Mesendoderm (in vitro differentiated cells): Measurements from ENCODE around the gene NEURL1B.
"Not testable (repeated sequence)": the region's sequence is repeated elsewhere in the genome, so short reads cannot be mapped to it uniquely, and the experiment has no call there.

Experiments used
- DNase-seq: peaks from one replicate; pipeline ENCODE4 v3.0.0; 2013
- H2AK5ac ChIP-seq: 2 replicates; pipeline ENCODE4 v1.6.1; 2013; ENCODE audit warnings: low read length, inconsistent platforms
- H2BK120ac ChIP-seq: 2 replicates; pipeline ENCODE4 v1.6.1; 2013; ENCODE audit warnings: low read depth, mild to moderate bottlenecking, low read length, moderate library complexity, mixed read lengths
- H2BK15ac ChIP-seq: replicated peaks from 2 replicates; pipeline ENCODE4 v1.6.1; 2013; ENCODE audit warnings: low read depth, mild to moderate bottlenecking, moderate library complexity
- H2BK5ac ChIP-seq: 2 replicates; pipeline ENCODE4 v1.6.1; 2013; ENCODE audit warnings: low read length, inconsistent platforms
- H3K18ac ChIP-seq: 2 replicates; pipeline ENCODE4 v1.6.1; 2013; ENCODE audit warnings: mild to moderate bottlenecking, low read length, mixed read lengths
- H3K23ac ChIP-seq: one replicate; pipeline ENCODE4 v1.6.1; 2013; ENCODE audit warnings: low read length
- H3K27ac ChIP-seq: 2 replicates; pipeline ENCODE4 v1.5.1; 2013; ENCODE audit warnings: low read depth, mild to moderate bottlenecking, inconsistent platforms, low read length, moderate library complexity
- H3K27me3 ChIP-seq: 2 replicates; pipeline ENCODE4 v1.6.1; 2013; ENCODE audit warnings: low read length, control low read depth, mild to moderate bottlenecking, inconsistent platforms; ENCODE audit not compliant: insufficient read depth, poor library complexity
- H3K36me3 ChIP-seq: 2 replicates; pipeline ENCODE4 v1.6.1; 2013; ENCODE audit warnings: low read length, inconsistent platforms; ENCODE audit not compliant: control insufficient read depth, insufficient read depth
- H3K4ac ChIP-seq: one replicate; pipeline ENCODE4 v1.6.1; 2013; ENCODE audit warnings: low read depth, mild to moderate bottlenecking, low read length, moderate library complexity
- H3K4me1 ChIP-seq: 2 replicates; pipeline ENCODE4 v1.6.1; 2013; ENCODE audit warnings: low read depth, low read length, inconsistent platforms; ENCODE audit not compliant: control insufficient read depth
- H3K4me2 ChIP-seq: 2 replicates; pipeline ENCODE4 v1.6.1; 2013; ENCODE audit warnings: low read length
- H3K4me3 ChIP-seq: 2 replicates; pipeline ENCODE4 v1.5.1; 2013; ENCODE audit warnings: mild to moderate bottlenecking, low read length
- H3K56ac ChIP-seq: one replicate; pipeline ENCODE4 v1.6.1; 2013; ENCODE audit warnings: low read length
- H3K79me1 ChIP-seq: 2 replicates; pipeline ENCODE4 v1.6.1; 2013; ENCODE audit warnings: low read length, inconsistent platforms
- H3K79me2 ChIP-seq: 2 replicates; pipeline ENCODE4 v1.6.1; 2013; ENCODE audit warnings: mild to moderate bottlenecking, low read length; ENCODE audit not compliant: control insufficient read depth, insufficient read depth
- H3K9ac ChIP-seq: 2 replicates; pipeline ENCODE4 v1.6.1; 2013; ENCODE audit warnings: low read length, inconsistent platforms
- H4K5ac ChIP-seq: one replicate; pipeline ENCODE4 v1.6.1; 2013; ENCODE audit warnings: low read length
- H4K8ac ChIP-seq: one replicate; pipeline ENCODE4 v1.6.1; 2013; ENCODE audit warnings: low read depth, mild to moderate bottlenecking, control low read depth, low read length, moderate library complexity
- WGBS: extraction: QIAGEN DNeasy Blood & Tissue Kit; methylation state at CpG from one replicate; pipeline ENCODE4 v1.1.7; 2013; ENCODE audit warnings: low lambda C conversion rate, missing lambda C conversion rate; ENCODE audit not compliant: insufficient coverage; ENCODE audit errors: extremely low coverage; 5-methylcytosine and 5-hydroxymethylcytosine counted together

Gene NEURL1B

DNA sequence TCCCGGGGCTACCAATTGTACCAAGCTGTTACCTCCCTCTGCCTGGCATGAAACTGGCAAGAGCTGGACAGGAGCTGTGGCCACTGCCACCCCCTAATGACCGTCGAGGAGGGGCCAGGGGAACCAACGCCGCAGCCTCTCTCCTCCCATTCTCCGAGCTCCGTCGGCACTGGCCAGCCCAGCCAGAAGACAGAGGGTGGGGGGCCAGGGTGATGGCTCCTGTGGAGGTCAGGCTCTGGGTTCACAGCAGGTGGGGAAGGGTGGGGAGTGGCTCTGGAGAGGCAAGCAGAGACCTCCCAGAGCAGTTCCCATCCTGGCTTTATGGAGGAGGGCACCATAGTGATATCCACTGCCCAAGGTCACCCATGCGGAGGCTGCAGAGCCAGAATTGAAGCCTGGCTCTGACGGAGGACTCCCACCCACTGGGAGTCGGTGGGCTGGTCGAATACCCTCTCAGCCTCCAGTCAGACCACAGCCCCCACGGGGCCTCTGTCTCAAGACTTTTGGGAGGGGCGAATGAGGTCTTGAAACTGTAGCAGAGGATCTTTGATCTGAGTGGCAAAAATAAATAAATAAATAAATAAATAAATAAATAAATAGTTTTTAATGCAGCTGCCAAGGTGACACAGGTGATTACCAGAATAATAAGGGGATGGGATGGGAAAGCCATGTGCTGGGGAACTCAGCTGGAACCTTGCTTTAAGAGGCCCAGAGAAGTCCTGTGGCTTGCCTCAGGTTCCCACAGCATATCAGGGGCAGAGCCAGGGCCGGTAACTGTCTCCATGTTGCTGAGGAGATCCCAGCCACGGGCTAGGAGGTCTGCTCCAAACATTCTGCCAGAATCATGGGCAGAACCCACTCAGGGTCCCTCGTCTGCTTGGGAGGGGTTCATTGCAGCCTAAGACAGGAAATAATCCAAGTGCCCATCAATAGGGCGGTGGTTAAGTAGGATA, 42.5 kb upstream of the NEURL1B start:
- no peak overlapping the region for H3K56ac ChIP-seq
- no peak overlapping the region for H4K8ac ChIP-seq
- no peak overlapping the region for H3K27ac ChIP-seq
- H4K5ac ChIP-seq = no peak overlapping the region
- no peak overlapping the region for H2BK120ac ChIP-seq
- no peaks in the 10 kb centered on the region for H3K27me3 ChIP-seq
- H3K4me3 ChIP-seq = no peak overlapping the region
- no peaks in the 10 kb centered on the region for H3K36me3 ChIP-seq
- H3K23ac ChIP-seq = no peak overlapping the region
- H2BK5ac ChIP-seq = no peak overlapping the region
- WGBS = no CpG with 5 or more reads among the region's 18 CpGs
- H3K4ac ChIP-seq = no peak overlapping the region
- no peaks in the 10 kb centered on the region for H3K4me1 ChIP-seq
- no peaks in the 10 kb centered on the region for H3K79me1 ChIP-seq
- H2BK15ac ChIP-seq = no peak overlapping the region
- no peak overlapping the region for H3K9ac ChIP-seq
- H3K18ac ChIP-seq = no peak overlapping the region
- H3K79me2 ChIP-seq = no peaks in the 10 kb centered on the region
- no peak for DNase-seq
- H3K4me2 ChIP-seq = no peak overlapping the region
- no peak overlapping the region for H2AK5ac ChIP-seq

DNA sequence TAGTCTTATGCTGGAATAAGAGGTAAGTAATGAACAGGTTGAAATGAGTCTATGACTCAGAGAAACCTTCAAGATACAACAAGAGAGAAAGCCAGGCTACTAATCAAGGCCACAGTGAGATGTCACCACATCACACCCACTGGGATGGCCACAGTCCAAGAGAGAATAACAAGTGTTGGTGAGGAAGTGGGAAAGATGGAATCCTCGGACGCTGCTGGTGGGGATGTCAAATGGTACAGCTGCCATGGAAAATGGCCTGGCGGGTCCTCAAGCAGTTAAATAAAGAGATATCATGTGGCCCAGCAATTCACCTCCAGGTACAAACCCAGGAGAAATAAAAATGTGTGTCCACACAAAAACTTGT, 41.9 kb upstream of the NEURL1B start:
- no peak overlapping the region for H3K9ac ChIP-seq
- no peak overlapping the region for H2AK5ac ChIP-seq
- no peak overlapping the region for H3K4me2 ChIP-seq
- no peak overlapping the region for H3K27ac ChIP-seq
- no peak overlapping the region for H2BK5ac ChIP-seq
- H2BK15ac ChIP-seq = no peak overlapping the region
- no peak overlapping the region for H3K18ac ChIP-seq
- H4K5ac ChIP-seq = no peak overlapping the region
- H3K79me1 ChIP-seq = no peaks in the 10 kb centered on the region
- no peak overlapping the region for H4K8ac ChIP-seq
- no peaks in the 10 kb centered on the region for H3K79me2 ChIP-seq
- no peak overlapping the region for H3K4ac ChIP-seq
- H3K4me1 ChIP-seq = no peaks in the 10 kb centered on the region
- no peak overlapping the region for H3K56ac ChIP-seq
- no CpG with 5 or more reads among the region's 3 CpGs for whole genome bisulfite sequencing
- no peak overlapping the region for H2BK120ac ChIP-seq
- DNase-seq = no peak
- no peak overlapping the region for H3K4me3 ChIP-seq
- no peak overlapping the region for H3K23ac ChIP-seq
- no peaks in the 10 kb centered on the region for H3K36me3 ChIP-seq
- H3K27me3 ChIP-seq = no peaks in the 10 kb centered on the region

DNA sequence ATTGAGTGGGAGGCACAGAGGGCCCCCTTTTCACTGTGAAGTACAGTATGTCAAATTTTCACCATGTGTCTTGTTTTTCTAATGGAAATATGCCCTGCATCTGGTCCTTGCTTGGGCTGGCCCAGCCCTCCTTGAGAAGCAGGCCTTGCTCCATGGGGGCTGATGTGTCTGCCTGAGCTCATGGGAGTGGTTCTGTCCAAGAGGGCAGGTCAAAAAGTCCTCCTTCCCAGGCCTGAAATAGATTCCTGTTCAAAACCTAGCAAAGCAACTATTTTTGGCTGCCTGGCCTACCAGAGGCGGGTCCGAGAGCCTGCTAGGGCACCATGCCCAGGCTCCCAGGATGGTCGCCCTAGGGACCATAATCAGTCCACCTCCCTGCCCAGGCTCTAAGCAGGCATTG, 40.5 kb upstream of the NEURL1B start:
- H3K56ac ChIP-seq = no peak overlapping the region
- H3K79me2 ChIP-seq = no peaks in the 10 kb centered on the region
- DNase-seq = no peak
- no peak overlapping the region for H2BK15ac ChIP-seq
- no peak overlapping the region for H4K5ac ChIP-seq
- H3K4me1 ChIP-seq = no peaks in the 10 kb centered on the region
- no CpG with 5 or more reads among the region's 3 CpGs for WGBS
- no peaks in the 10 kb centered on the region for H3K79me1 ChIP-seq
- no peak overlapping the region for H2BK120ac ChIP-seq
- no peak overlapping the region for H3K18ac ChIP-seq
- H3K27me3 ChIP-seq = no peaks in the 10 kb centered on the region
- no peak overlapping the region for H3K4me3 ChIP-seq
- H3K4me2 ChIP-seq = no peak overlapping the region
- no peak overlapping the region for H4K8ac ChIP-seq
- H3K9ac ChIP-seq = no peak overlapping the region
- no peaks in the 10 kb centered on the region for H3K36me3 ChIP-seq
- no peak overlapping the region for H3K23ac ChIP-seq
- H2AK5ac ChIP-seq = no peak overlapping the region
- no peak overlapping the region for H3K4ac ChIP-seq
- H2BK5ac ChIP-seq = no peak overlapping the region
- H3K27ac ChIP-seq = no peak overlapping the region

DNA sequence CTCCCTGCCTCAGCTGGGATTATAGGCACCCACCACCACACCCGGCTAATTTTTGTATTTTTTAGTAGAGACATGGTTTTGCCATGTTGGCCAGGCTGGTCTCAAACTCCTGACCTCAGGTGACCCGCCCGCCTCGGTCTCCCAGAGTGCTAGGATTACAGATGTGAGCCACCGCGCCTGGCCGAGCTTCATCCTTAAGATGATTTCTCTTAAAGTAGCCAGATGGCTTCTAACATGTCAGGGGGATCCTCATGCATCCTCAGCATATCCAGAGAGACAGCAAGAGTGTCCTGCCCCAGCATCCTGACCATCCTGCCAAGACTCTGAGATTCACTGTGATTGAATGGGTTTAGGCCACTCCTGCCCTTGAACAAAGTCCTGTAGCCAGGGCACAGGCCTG, 39.5 kb upstream of the NEURL1B start:
- H3K36me3 ChIP-seq, H3K9ac ChIP-seq, H3K27me3 ChIP-seq, H3K56ac ChIP-seq, DNase-seq, H3K79me1 ChIP-seq, H3K27ac ChIP-seq, H2BK5ac ChIP-seq, H3K4ac ChIP-seq, H3K18ac ChIP-seq, H3K4me2 ChIP-seq, H2AK5ac ChIP-seq, H3K23ac ChIP-seq, H3K79me2 ChIP-seq, H2BK15ac ChIP-seq, H4K5ac ChIP-seq, H4K8ac ChIP-seq, H2BK120ac ChIP-seq, H3K4me3 ChIP-seq, H3K4me1 ChIP-seq: not testable (repeated sequence)
- WGBS = no CpG with 5 or more reads among the region's 7 CpGs

DNA sequence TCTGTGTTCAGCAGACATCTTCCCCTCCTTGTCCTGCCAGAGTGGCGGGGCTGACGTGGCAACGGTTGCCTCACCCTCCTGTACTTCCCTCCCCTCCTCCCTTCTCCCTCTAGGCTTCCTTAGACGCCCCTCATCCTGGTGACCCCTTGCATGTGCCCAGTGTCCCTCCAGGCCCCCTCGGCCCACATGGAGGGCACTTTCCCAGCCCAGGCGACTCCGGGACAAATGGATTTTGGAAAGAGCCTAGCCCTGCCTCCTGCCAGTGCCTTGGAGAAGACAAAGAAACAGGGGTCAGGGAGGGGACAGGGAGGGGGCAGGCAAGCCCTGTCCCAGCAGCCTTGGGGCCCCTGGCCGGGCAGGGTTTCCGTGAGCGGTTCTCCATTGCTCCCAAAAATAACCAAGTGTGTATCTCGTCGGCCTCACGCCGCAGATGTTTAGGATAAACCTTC, 38.3 kb upstream of the NEURL1B start:
- Histone ChIP-seq H3K36me3 (no peaks in the 10 kb centered on the region), H3K56ac (no peak overlapping the region), H3K4me2 (no peak overlapping the region), H2BK15ac (no peak overlapping the region), H2BK5ac (no peak overlapping the region), H2AK5ac (no peak overlapping the region), H3K23ac (no peak overlapping the region), H3K27ac (no peak overlapping the region), H3K79me2 (no peaks in the 10 kb centered on the region), H2BK120ac (no peak overlapping the region), H4K8ac (no peak overlapping the region), H4K5ac (no peak overlapping the region), H3K4ac (no peak overlapping the region), H3K18ac (no peak overlapping the region), H3K4me1 (no peaks in the 10 kb centered on the region), H3K4me3 (no peak overlapping the region), H3K9ac (no peak overlapping the region), H3K79me1 (no peaks in the 10 kb centered on the region), H3K27me3 (no peaks in the 10 kb centered on the region)
- no peak for DNase-seq
- WGBS = no CpG with 5 or more reads among the region's 14 CpGs
